ENCODE results near the gene RBBP8NL. TPM values are rescaled to one million over a fixed set of nuclear protein-coding genes. Genes with fewer than 3 reads are reported as not detected.

Gene RBBP8NL
- total RNA-seq, 1 donor from 2014 or later: not detected

- intact Hi-C loops (cut with DNase I): no loop called here
- ATAC-seq: no peak
- DNase-seq (ENCODE audit: low spot score): no peak
Observed at GRCh38 chr20:62448038-62448437, 20.7 kb upstream of the RBBP8NL start.

GRCh38 chr20:62446888-62447869 is 19.8 kb upstream of the RBBP8NL start:
- intact Hi-C loops (cut with DNase I): no loop called here
- DNase-seq (ENCODE audit: low spot score) (no peak), ATAC-seq (no peak)

GRCh38 chr20:62446481-62446880 is 19.1 kb upstream of the RBBP8NL start:
- ATAC-seq (no peak), DNase-seq (ENCODE audit: low spot score) (no peak)
- intact Hi-C loops (cut with DNase I): no loop called here

GRCh38 chr20:62445553-62446340 is 18.4 kb upstream of the RBBP8NL start:
- intact Hi-C loops (cut with DNase I): no loop called here

GRCh38 chr20:62444286-62444685 is 16.9 kb upstream of the RBBP8NL start:
- intact Hi-C loops (cut with DNase I): no loop called here
- DNase-seq (ENCODE audit: low spot score) (no peak), ATAC-seq (no peak)

More at GRCh38 chr20:62445553-62446340, 18.4 kb upstream of the RBBP8NL start:
- ATAC-seq (no peak), DNase-seq (ENCODE audit: low spot score) (no peak)

- intact Hi-C loops (cut with DNase I): no loop called here
- DNase-seq (ENCODE audit: low spot score) (no peak), ATAC-seq (no peak)
Observed at GRCh38 chr20:62441987-62442539, 14.7 kb upstream of the RBBP8NL start.

GRCh38 chr20:62439218-62439617 is 11.9 kb upstream of the RBBP8NL start:
- ATAC-seq: no peak
- DNase-seq (ENCODE audit: low spot score): no peak
- intact Hi-C loops (cut with DNase I): no loop called here

- no peak for DNase-seq (ENCODE audit: low spot score)
- intact Hi-C loops (cut with DNase I): no loop called here
- ATAC-seq: no peak
Observed at GRCh38 chr20:62437927-62438326, 10.6 kb upstream of the RBBP8NL start.

GRCh38 chr20:62437496-62437895 is 10.2 kb upstream of the RBBP8NL start:
- intact Hi-C loops (cut with DNase I): no loop called here
- no peak for ATAC-seq
- DNase-seq (ENCODE audit: low spot score): no peak

- intact Hi-C loops (cut with DNase I): no loop called here
- no peak for ATAC-seq
- no peak for DNase-seq (ENCODE audit: low spot score)
Observed at GRCh38 chr20:62436692-62437091, 9.4 kb upstream of the RBBP8NL start.

GRCh38 chr20:62433658-62434497 is 6.5 kb upstream of the RBBP8NL start:
- DNase-seq (ENCODE audit: low spot score): no peak
- intact Hi-C loops (cut with DNase I): no loop called here
- no peak for ATAC-seq

- ATAC-seq (no peak), DNase-seq (ENCODE audit: low spot score) (no peak)
- intact Hi-C loops (cut with DNase I): no loop called here
Observed at GRCh38 chr20:62430866-62431447, 3.6 kb upstream of the RBBP8NL start.

- DNase-seq (ENCODE audit: low spot score) (no peak), ATAC-seq (no peak)
- intact Hi-C loops (cut with DNase I): no loop called here
Observed at GRCh38 chr20:62430311-62430853, 3.0 kb upstream of the RBBP8NL start.

GRCh38 chr20:62429455-62430310 is 2.3 kb upstream of the RBBP8NL start:
- intact Hi-C loops (cut with DNase I): no loop called here
- ATAC-seq (no peak), DNase-seq (ENCODE audit: low spot score) (no peak)

- DNase-seq (ENCODE audit: low spot score) (no peak), ATAC-seq (no peak)
- intact Hi-C loops (cut with DNase I): no loop called here
Observed at GRCh38 chr20:62428396-62429295, 1.3 kb upstream of the RBBP8NL start.

GRCh38 chr20:62428002-62428372 is 648 bp upstream of the RBBP8NL start:
- DNase-seq (ENCODE audit: low spot score) (no peak), ATAC-seq (no peak)
- intact Hi-C loops (cut with DNase I): no loop called here

All from sciatic nerve (tissue), 2 donors.